ENCODE measurements around the gene AFDN.

The AFDN gene

DNA sequence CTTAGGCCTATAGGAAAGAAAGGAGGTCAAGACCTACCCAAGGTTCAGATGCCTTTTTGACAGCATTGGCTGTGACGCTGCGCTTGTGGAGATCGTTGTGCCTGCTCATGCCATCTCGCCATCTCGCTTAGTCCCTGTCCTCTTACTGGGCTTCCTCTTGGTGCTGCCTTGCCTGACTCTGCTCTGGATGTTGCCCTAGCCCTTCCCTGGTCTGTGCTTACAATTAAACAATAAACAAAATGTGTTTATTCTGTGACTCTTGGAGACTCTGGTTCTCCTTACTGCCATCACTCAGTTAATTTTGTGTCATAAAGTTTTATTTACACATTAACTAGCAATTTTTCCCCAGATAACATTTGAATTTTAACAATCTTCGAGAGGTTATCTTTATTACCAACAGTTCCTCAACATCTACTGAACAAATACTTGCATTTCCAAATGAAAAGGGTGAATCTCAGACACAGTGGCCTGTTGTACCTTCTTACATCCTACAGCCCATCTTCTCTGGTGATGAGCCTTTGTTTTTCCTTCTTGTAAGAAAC, 11.6 kb downstream of the AFDN start:
- Histone ChIP-seq H2AFZ (ENCODE audit: low read depth, low read length, severe bottlenecking) (no peak overlapping the region), H4K20me1 (ENCODE audit: low read depth, low read length) (peaks cover 53% of the 10 kb centered on the region), H3K9ac (ENCODE audit: low read length) (no peak overlapping the region), H3K79me2 (ENCODE audit: insufficient read depth, low read length) (peaks cover 8% of the 10 kb centered on the region), H3K4me3 (ENCODE audit: insufficient read depth, low read length, poor library complexity, severe bottlenecking) (no peak overlapping the region), H3K4me2 (ENCODE audit: low read depth, low read length, poor library complexity, severe bottlenecking) (no peak overlapping the region), H3F3A (ENCODE audit: insufficient read depth) (no peaks in the 10 kb centered on the region), H3K9me3 (ENCODE audit: insufficient read depth, low read length) (no peaks in the 10 kb centered on the region), H3K27me3 (ENCODE audit: low read length) (no peaks in the 10 kb centered on the region), H3K36me3 (ENCODE audit: low read length) (no peaks in the 10 kb centered on the region), H3K9me2 (replicated peaks; ENCODE audit: insufficient read depth, low read length) (no peaks in the 10 kb centered on the region), H3K27ac (ENCODE audit: low read depth, low read length) (no peak overlapping the region)
- no peak for TF ChIP-seq EZH2phosphoT487 (conservative IDR thresholded peaks at IDR 0.05; ENCODE audit: low read length)
- TF ChIP-seq, protein P1, sequence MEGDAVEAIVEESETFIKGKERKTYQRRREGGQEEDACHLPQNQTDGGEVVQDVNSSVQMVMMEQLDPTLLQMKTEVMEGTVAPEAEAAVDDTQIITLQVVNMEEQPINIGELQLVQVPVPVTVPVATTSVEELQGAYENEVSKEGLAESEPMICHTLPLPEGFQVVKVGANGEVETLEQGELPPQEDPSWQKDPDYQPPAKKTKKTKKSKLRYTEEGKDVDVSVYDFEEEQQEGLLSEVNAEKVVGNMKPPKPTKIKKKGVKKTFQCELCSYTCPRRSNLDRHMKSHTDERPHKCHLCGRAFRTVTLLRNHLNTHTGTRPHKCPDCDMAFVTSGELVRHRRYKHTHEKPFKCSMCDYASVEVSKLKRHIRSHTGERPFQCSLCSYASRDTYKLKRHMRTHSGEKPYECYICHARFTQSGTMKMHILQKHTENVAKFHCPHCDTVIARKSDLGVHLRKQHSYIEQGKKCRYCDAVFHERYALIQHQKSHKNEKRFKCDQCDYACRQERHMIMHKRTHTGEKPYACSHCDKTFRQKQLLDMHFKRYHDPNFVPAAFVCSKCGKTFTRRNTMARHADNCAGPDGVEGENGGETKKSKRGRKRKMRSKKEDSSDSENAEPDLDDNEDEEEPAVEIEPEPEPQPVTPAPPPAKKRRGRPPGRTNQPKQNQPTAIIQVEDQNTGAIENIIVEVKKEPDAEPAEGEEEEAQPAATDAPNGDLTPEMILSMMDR (IDR thresholded peaks at IDR 0.05; ENCODE audit: insufficient read depth, low read length, poor library complexity, severe bottlenecking): no peak

DNA sequence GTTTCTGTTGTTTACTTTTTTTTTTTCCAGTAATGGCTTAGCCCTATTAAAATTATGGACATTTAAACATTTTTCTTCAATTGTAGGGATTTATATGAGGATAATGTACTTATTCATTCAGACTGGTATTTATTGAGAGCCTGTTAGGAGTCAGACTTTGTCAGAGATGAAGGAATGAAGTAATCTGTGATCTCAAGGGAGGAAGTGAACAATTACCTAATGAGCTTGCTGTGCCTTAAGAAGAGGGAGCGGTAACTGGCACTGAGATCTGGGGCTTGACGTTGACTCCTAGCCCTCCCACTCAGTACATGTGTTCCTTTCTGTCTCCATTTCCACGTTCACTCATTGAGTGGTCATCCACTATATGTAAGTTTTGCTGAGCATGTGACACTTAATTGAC, 12.6 kb downstream of the AFDN start:
- H3K4me3 ChIP-seq (ENCODE audit: insufficient read depth, low read length, poor library complexity, severe bottlenecking): no peak overlapping the region
- no peak overlapping the region for H2AFZ ChIP-seq (ENCODE audit: low read depth, low read length, severe bottlenecking)
- no peaks in the 10 kb centered on the region for H3K9me3 ChIP-seq (ENCODE audit: insufficient read depth, low read length)
- peaks cover 46% of the 10 kb centered on the region for H4K20me1 ChIP-seq (ENCODE audit: low read depth, low read length)
- H3K9ac ChIP-seq (ENCODE audit: low read length): no peak overlapping the region
- no peaks in the 10 kb centered on the region for H3K36me3 ChIP-seq (ENCODE audit: low read length)
- peaks cover 8% of the 10 kb centered on the region for H3K79me2 ChIP-seq (ENCODE audit: insufficient read depth, low read length)
- TF ChIP-seq, protein P1 (IDR thresholded peaks at IDR 0.05; ENCODE audit: insufficient read depth, low read length, poor library complexity, severe bottlenecking): no peak
- TF ChIP-seq EZH2phosphoT487 (conservative IDR thresholded peaks at IDR 0.05; ENCODE audit: low read length): no peak
- H3K27me3 ChIP-seq (ENCODE audit: low read length): no peaks in the 10 kb centered on the region
- H3K4me2 ChIP-seq (ENCODE audit: low read depth, low read length, poor library complexity, severe bottlenecking): no peak overlapping the region
- H3K9me2 ChIP-seq (replicated peaks; ENCODE audit: insufficient read depth, low read length): no peaks in the 10 kb centered on the region
- no peaks in the 10 kb centered on the region for H3F3A ChIP-seq (ENCODE audit: insufficient read depth)
- H3K27ac ChIP-seq (ENCODE audit: low read depth, low read length): no peak overlapping the region

DNA sequence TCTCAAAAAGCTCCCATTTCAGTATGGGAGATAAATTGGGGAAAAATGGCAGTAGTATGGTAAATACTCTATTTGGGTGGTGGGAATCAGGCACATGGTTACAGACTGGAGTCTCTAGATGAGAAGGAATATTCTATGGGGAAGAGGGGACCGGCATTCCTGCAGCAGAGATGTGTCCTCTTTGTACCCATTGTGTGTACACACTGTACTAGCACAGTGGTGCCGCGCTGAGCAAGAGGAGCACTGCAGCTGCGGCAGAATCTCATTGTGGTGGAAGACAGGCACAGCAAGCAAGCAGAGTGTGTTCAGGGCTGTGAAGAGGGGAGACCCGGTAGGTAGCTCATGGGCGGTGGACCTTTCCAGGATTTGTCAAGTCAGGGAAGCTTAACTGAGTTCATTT, 13.0 kb downstream of the AFDN start:
- Histone ChIP-seq H3K9me2 (replicated peaks; ENCODE audit: insufficient read depth, low read length) (no peaks in the 10 kb centered on the region), H3K9me3 (ENCODE audit: insufficient read depth, low read length) (no peaks in the 10 kb centered on the region), H3K27me3 (ENCODE audit: low read length) (no peaks in the 10 kb centered on the region), H3K9ac (ENCODE audit: low read length) (no peak overlapping the region), H4K20me1 (ENCODE audit: low read depth, low read length) (peaks cover 46% of the 10 kb centered on the region), H3K4me2 (ENCODE audit: low read depth, low read length, poor library complexity, severe bottlenecking) (no peak overlapping the region), H3K27ac (ENCODE audit: low read depth, low read length) (no peak overlapping the region), H3K4me3 (ENCODE audit: insufficient read depth, low read length, poor library complexity, severe bottlenecking) (no peak overlapping the region), H3K79me2 (ENCODE audit: insufficient read depth, low read length) (peaks cover 8% of the 10 kb centered on the region), H3F3A (ENCODE audit: insufficient read depth) (no peaks in the 10 kb centered on the region), H3K36me3 (ENCODE audit: low read length) (no peaks in the 10 kb centered on the region), H2AFZ (ENCODE audit: low read depth, low read length, severe bottlenecking) (no peak overlapping the region)
- TF ChIP-seq, protein P1 (IDR thresholded peaks at IDR 0.05; ENCODE audit: insufficient read depth, low read length, poor library complexity, severe bottlenecking): no peak
- TF ChIP-seq EZH2phosphoT487 (conservative IDR thresholded peaks at IDR 0.05; ENCODE audit: low read length): no peak

Data from SU-DHL-6 (cell line).